ENCODE results near the gene SLC13A1.

GRCh38 chr7:123114288-123114687 lies 85.5 kb downstream of the SLC13A1 start:
- TF ChIP-seq CTCF (conservative IDR thresholded peaks at IDR 0.05; ENCODE audit: low read depth, low read length), result no peak
- TF ChIP-seq EZH2 (IDR thresholded peaks at IDR 0.05; ENCODE audit: borderline replicate concordance, low read depth, low read length, poor library complexity, severe bottlenecking), result no peak

Measured in A673 (cell line).